Measurements from ENCODE around the gene DIPK1C. TPM values are rescaled to one million over a fixed set of nuclear protein-coding genes. Genes with fewer than 3 reads are reported as not detected.

Gene DIPK1C
- total RNA-seq, 1 donor from 2014 or later, result not detected

- DNase-seq (ENCODE audit: low read depth, low spot score), result no peak
Observed at GRCh38 chr18:74453016-74453566, 4.0 kb downstream of the DIPK1C start.

- no peak for DNase-seq (ENCODE audit: low read depth, low spot score)
Observed at GRCh38 chr18:74451148-74451547, 6.0 kb downstream of the DIPK1C start.

DNA sequence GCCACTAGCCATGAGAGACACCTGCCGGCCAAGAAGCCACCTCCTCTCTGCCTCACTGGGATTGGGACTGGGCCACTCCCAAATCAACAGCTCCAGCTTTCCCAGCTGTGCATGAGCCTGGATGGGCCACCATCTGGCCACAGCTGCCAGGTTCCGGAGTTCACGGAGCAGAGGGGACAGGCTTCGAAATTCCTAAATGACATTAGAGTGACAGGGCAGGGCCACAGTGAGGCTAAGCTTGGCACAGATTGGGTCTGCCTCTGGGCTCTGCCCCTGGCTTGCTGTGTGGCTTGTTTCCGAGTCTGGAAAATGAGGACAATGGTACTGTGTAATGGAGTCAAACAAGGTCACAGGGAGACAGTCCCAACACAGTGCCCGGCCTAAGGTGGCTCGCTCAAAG is 6.5 kb downstream of the DIPK1C start:
- DNase-seq (ENCODE audit: low read depth, low spot score), result no peak

GRCh38 chr18:74447404-74448152 is 9.5 kb downstream of the DIPK1C start:
- DNase-seq (ENCODE audit: low read depth, low spot score), result no peak

DNA sequence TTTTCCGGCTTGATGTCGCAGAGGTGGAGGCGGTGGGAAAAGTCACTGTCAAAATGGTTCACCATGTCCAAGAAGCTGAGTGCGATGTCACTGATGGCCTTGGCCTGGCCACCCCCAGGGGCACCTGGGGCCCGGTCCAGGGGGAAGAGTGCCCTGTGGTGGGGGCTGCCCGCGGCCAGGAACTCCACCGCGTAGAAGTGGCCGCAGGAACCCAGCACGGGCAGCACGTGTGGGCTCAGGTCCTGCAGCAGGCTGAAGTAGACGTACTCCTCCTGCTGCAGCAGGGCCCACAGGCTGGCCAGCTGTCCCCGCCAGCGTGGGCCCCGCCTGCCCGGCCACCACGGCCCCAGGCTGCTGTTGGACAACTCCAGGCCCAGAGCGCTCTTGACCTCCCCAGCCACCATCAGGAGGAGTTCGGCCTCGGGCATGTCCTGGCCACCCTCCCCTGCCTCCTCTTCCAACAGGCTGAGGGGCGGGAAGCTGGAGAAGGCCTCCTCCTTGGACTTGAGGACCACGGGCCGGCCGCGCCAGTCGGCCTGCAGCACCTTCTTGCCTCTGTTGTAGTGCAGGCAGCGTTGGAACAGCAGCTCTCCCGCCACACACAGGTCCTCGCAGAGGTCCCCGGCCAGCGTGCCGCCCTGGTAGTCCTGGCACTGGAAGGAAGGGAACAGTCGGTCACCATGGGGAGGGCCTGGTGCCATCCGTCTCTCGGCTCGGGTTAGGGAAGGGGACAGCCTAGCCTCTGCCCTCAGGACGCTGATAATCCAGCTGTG is 10.3 kb downstream of the DIPK1C start:
- DNase-seq (ENCODE audit: low read depth, low spot score), result no peak

DNA sequence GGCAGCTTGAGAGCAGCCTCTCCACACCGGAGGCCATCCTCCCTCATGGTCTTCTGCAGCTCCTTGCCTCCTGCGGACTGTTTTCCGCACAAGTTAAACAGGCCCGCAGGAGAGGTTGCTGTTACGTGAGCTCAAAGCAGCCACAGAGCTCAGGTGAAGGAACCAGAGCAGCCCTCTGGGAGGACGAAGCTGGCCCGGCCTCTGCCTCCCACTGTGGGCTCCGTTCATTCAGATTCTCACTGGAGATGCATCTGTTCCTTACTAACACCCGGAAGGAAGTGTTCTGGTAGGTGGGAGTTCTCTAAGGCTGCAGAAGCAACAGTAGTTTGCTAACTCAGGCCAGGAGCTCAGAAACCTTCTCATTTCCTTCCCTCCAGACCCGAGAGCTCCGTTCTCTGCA is 10.9 kb downstream of the DIPK1C start:
- DNase-seq (ENCODE audit: low read depth, low spot score), result no peak

GRCh38 chr18:74445585-74445984 is 11.5 kb downstream of the DIPK1C start:
- no peak for DNase-seq (ENCODE audit: low read depth, low spot score)

- DNase-seq (ENCODE audit: low read depth, low spot score), result no peak
Observed at GRCh38 chr18:74444104-74444503, 13.0 kb downstream of the DIPK1C start.

- no peak for DNase-seq (ENCODE audit: low read depth, low spot score)
Observed at GRCh38 chr18:74440808-74441427, 16.2 kb downstream of the DIPK1C start.

GRCh38 chr18:74438091-74438490 is 19.0 kb downstream of the DIPK1C start:
- DNase-seq (ENCODE audit: low read depth, low spot score), result no peak

- no peak for DNase-seq (ENCODE audit: low read depth, low spot score)
Observed at GRCh38 chr18:74436158-74436769, 20.8 kb downstream of the DIPK1C start.

DNA sequence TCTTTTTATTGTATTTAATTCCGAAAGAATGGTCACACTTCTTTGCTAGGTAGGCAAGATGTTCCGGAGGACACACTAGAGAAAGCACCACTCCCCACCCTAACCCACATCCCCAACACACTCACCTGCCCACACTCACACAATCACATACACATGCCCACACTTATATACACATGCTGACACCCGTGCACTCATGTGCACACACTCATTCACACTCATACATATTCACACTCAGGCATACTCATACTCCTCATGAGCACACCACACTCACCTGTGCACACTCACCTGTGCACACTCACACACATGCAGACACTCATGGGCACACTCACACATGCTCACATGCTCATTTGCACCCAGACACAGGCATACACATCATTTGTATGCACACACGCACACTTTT is 21.4 kb downstream of the DIPK1C start:
- no peak for DNase-seq (ENCODE audit: low read depth, low spot score)

- DNase-seq (ENCODE audit: low read depth, low spot score), result no peak
Observed at GRCh38 chr18:74434466-74434865, 22.6 kb downstream of the DIPK1C start.

DNA sequence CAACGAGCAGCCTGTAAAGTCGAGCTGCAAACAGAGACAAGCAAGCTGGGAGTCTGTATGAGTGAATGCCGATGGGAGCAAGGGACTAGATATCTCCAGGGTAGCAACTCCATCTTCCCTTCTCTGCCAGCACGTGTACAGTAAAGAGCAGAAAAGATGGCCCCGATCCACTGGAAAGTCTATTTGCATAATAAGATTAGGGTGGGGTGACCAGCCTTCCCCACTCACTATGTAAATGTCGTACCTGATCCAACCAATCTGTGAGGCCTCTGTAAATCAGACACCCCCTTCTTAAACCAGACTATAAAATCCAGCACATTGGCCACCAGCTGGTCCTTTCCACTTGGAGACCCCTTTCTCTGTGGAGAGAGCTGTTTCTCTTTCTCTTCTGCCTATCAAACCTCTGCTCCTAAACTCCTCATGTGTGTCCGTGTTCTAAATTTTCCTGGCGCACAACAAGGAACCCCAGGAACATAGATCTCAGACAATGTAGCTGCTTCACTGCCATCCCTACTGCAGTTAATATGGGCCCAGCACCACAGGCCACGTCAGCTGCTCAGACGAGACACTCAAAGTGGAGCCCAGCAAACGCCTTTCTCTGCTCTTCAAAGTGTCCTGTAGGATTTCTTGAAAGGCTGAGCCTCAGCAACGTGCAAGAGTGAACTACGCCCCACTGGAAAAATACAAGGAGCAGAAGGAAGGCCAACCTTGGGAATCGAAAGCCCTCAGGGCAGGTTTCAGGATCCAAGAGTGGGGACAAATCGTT is 26.1 kb downstream of the DIPK1C start:
- no peak for DNase-seq (ENCODE audit: low read depth, low spot score)

- no peak for DNase-seq (ENCODE audit: low read depth, low spot score)
Observed at GRCh38 chr18:74430231-74430630, 26.9 kb downstream of the DIPK1C start.

- DNase-seq (ENCODE audit: low read depth, low spot score), result no peak
Observed at GRCh38 chr18:74429096-74429495, 28.0 kb downstream of the DIPK1C start.

GRCh38 chr18:74427442-74428112 is 29.5 kb downstream of the DIPK1C start:
- no peak for DNase-seq (ENCODE audit: low read depth, low spot score)

GRCh38 chr18:74425876-74426275 is 31.2 kb downstream of the DIPK1C start:
- DNase-seq (ENCODE audit: low read depth, low spot score), result no peak

DNA sequence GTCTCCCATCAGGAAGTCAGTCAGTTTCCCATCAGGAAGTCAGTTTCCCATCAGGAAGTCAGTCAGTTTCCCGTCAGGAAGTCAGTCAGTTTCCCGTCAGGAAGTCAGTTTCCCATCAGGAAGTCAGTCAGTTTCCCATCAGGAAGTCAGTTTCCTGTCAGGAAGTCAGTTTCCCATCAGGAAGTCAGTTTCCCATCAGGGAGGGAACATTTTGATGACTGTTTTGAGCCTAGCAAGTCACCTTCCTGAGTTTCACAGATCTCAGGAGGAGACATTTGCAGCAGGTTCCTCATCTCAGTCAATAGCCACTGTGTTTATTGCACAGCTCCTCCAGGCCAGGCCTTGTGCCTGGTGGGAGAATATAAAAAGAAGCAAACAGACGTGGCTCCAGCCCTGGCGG is 31.9 kb downstream of the DIPK1C start:
- no peak for DNase-seq (ENCODE audit: low read depth, low spot score)

- no peak for DNase-seq (ENCODE audit: low read depth, low spot score)
Observed at GRCh38 chr18:74422541-74422940, 34.6 kb downstream of the DIPK1C start.
